Erythroblast (primary cell): ENCODE measurements around the gene PSORS1C1.

ENCODE experiments used
- GATA1 ChIP-seq: IDR thresholded peaks from 2 replicates; pipeline ENCODE4 v1.6.1; 2011; ENCODE audit warnings: low read depth, mild to moderate bottlenecking, control low read depth, low read length, moderate library complexity
- POLR2A ChIP-seq: IDR thresholded peaks from 2 replicates; pipeline ENCODE4 v1.6.1; 2011; ENCODE audit warnings: mild to moderate bottlenecking, low read length

DNA sequence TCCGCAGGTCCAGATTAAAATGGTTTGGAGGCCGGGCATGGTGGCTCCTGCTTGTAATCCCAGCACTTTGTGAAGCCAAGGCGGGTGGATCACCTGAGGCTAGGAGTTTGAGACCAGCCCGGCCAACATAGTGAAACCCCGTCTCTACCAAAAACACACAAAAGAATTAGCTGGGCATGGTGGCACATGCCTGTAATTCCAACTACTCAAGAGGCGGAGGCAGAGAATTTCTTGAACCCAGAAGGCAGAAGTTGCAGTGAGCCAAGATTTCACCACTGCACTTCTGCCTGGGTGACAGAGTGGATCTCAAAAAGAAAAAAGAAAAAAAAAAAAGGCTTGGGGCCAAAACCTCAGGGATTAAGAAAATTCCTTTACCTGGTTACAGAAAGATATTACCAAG, 32.7 kb upstream of the PSORS1C1 start:
- TF ChIP-seq POLR2A: no peak
- no peak for TF ChIP-seq GATA1
